Fibroblast of gingiva (primary cell): ENCODE measurements around the gene NUCKS1.

Experiments
- DNase-seq: peaks from one replicate; pipeline ENCODE4 v3.0.0-alpha.2; 2011; ENCODE audit warnings: low read depth

NUCKS1 gene

GRCh38 chr1:205750138-205751035 lies at the start of gene NUCKS1:
Gene NUCKS1, minus strand, starts transcription at chr1:205750182. Its CDS starts 209 bp downstream, at chr1:205749973.
- peak; percentile 100 for DNase-seq

- DNase-seq = no peak
Measured at GRCh38 chr1:205798577-205798976, 48.6 kb upstream of the NUCKS1 start.

GRCh38 chr1:205797168-205797567 lies 47.2 kb upstream of the NUCKS1 start:
- no peak for DNase-seq

- DNase-seq = no peak
Measured at GRCh38 chr1:205794011-205794730, 44.2 kb upstream of the NUCKS1 start.

GRCh38 chr1:205792961-205793673 lies 43.1 kb upstream of the NUCKS1 start:
- no peak for DNase-seq

- peak; percentile 14 for DNase-seq
Measured at GRCh38 chr1:205792481-205792881, 42.5 kb upstream of the NUCKS1 start.

- DNase-seq = peak; percentile 33
Measured at GRCh38 chr1:205791568-205792180, 41.7 kb upstream of the NUCKS1 start.

- DNase-seq = no peak
Measured at GRCh38 chr1:205787287-205787916, 37.4 kb upstream of the NUCKS1 start.

GRCh38 chr1:205786601-205787000 lies 36.6 kb upstream of the NUCKS1 start:
- no peak for DNase-seq

GRCh38 chr1:205785446-205785845 lies 35.5 kb upstream of the NUCKS1 start:
- no peak for DNase-seq

GRCh38 chr1:205783904-205784303 lies 33.9 kb upstream of the NUCKS1 start:
- DNase-seq = peak; percentile 13

GRCh38 chr1:205783433-205783795 lies 33.4 kb upstream of the NUCKS1 start:
- DNase-seq = no peak

GRCh38 chr1:205782627-205783432 lies 32.8 kb upstream of the NUCKS1 start:
- no peak for DNase-seq

- no peak for DNase-seq
Measured at GRCh38 chr1:205780335-205780734, 30.4 kb upstream of the NUCKS1 start.

GRCh38 chr1:205777994-205778393 lies 28.0 kb upstream of the NUCKS1 start:
- DNase-seq = no peak

GRCh38 chr1:205775717-205776056 lies 25.7 kb upstream of the NUCKS1 start:
- peak; percentile 89 for DNase-seq

- peak; percentile 82 for DNase-seq
Measured at GRCh38 chr1:205775015-205775716, 25.2 kb upstream of the NUCKS1 start, which contains the start of gene RAB29. Gene RAB29, minus strand, starts transcription at chr1:205775482. Its CDS starts 526 bp downstream, at chr1:205774956.

GRCh38 chr1:205774198-205775014 lies 24.4 kb upstream of the NUCKS1 start:
- no peak for DNase-seq

GRCh38 chr1:205772607-205773032 lies 22.6 kb upstream of the NUCKS1 start:
- DNase-seq = no peak
